NCI-H2107 (cell line): Measurements from ENCODE around the gene ENDOU.
A peak's percentile ranks its signal among the peaks of the same experiment; 100 is the strongest.

Experiments
- DNase-seq: peaks from one replicate; lab custom pipeline; 2025; lab: John Stamatoyannopoulos, UW

ENDOU gene

GRCh38 chr12:47744005-47744651 is 18.8 kb upstream of the ENDOU start:
- peak; percentile 11 for DNase-seq

- DNase-seq, result no peak
Measured at GRCh38 chr12:47743311-47743860, 18.1 kb upstream of the ENDOU start.

- DNase-seq, result no peak
Measured at GRCh38 chr12:47742253-47742825, 17.0 kb upstream of the ENDOU start.

GRCh38 chr12:47741340-47741703 is 16.0 kb upstream of the ENDOU start:
- DNase-seq, result peak; percentile 95

- no peak for DNase-seq
Measured at GRCh38 chr12:47740606-47741339, 15.5 kb upstream of the ENDOU start.

- DNase-seq, result no peak
Measured at GRCh38 chr12:47739979-47740378, 14.7 kb upstream of the ENDOU start.

- no peak for DNase-seq
Measured at GRCh38 chr12:47739297-47739696, 14.0 kb upstream of the ENDOU start.

- no peak for DNase-seq
Measured at GRCh38 chr12:47737936-47738594, 12.8 kb upstream of the ENDOU start.

- no peak for DNase-seq
Measured at GRCh38 chr12:47736877-47737676, 11.8 kb upstream of the ENDOU start.

GRCh38 chr12:47736216-47736615 is 10.9 kb upstream of the ENDOU start:
- no peak for DNase-seq

GRCh38 chr12:47735649-47736048 is 10.4 kb upstream of the ENDOU start:
- no peak for DNase-seq

GRCh38 chr12:47734725-47735480 is 9.6 kb upstream of the ENDOU start:
- no peak for DNase-seq

- DNase-seq, result no peak
Measured at GRCh38 chr12:47733142-47733541, 7.9 kb upstream of the ENDOU start.

GRCh38 chr12:47732504-47732903 is 7.2 kb upstream of the ENDOU start:
- DNase-seq, result no peak

- no peak for DNase-seq
Measured at GRCh38 chr12:47731723-47732122, 6.4 kb upstream of the ENDOU start.

- no peak for DNase-seq
Measured at GRCh38 chr12:47730341-47730744, 5.1 kb upstream of the ENDOU start.

- DNase-seq, result no peak
Measured at GRCh38 chr12:47729233-47729632, 3.9 kb upstream of the ENDOU start.

- DNase-seq, result no peak
Measured at GRCh38 chr12:47725893-47726292, 603 bp upstream of the ENDOU start.

- no peak for DNase-seq
Measured at GRCh38 chr12:47722941-47723631, 2.2 kb downstream of the ENDOU start.

- no peak for DNase-seq
Measured at GRCh38 chr12:47722136-47722834, 3.0 kb downstream of the ENDOU start.
